HG03460 (cell line): Measurements from ENCODE around the gene PROZ.
"Not testable (repeated sequence)": the region's sequence is repeated elsewhere in the genome, so short reads cannot be mapped to it uniquely, and the experiment has no call there.

Source experiments
- ATAC-seq: cut with Tn5 transposase; IDR thresholded peaks from one replicate; pipeline ENCODE4 v1.9.1; 2021; ENCODE audit not compliant: unreplicated experiment

Gene PROZ, protein sequence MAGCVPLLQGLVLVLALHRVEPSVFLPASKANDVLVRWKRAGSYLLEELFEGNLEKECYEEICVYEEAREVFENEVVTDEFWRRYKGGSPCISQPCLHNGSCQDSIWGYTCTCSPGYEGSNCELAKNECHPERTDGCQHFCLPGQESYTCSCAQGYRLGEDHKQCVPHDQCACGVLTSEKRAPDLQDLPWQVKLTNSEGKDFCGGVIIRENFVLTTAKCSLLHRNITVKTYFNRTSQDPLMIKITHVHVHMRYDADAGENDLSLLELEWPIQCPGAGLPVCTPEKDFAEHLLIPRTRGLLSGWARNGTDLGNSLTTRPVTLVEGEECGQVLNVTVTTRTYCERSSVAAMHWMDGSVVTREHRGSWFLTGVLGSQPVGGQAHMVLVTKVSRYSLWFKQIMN

DNA sequence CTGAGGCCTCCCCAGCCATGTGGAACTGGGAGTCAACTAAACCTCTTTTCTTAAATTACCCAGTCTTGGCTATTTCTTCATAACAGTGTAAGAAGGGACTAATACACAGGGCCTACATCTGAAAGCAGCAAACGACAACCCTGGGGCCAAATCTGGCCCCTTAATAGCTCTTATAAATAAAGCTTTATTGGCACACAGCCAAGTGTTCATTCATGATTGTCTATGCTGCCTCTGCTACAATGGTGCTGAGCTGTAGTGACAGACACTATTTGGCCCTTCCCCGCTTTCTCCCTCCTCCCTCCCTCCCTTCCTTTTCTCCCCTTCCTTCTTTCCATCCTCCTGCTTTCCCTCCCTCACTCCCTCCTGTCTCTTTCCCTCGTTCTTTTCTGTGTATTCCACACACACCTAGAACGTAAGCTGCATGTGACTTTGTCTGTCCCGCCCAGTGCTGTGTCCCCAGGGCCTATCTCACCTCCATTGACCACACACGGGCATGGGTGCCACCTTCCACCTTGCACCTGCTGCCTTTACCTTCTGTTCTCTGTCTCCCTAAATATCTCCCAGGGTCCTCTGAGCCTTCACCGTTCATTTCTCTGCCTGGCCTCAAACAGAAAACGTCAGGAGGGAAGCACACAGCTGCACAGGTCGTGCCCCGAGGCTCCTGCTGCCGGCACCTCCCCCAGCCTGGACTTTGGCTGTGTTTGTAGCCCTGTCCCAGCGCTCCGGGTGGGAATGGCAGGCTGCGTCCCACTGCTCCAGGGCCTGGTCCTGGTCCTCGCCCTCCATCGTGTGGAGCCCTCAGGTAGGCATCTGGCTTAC, at the start of gene PROZ:
PROZ (plus strand) TSS at position 720 of the 819 bp plus-strand sequence; CDS start at position 733, 13 bp downstream.
- no peak for ATAC-seq

DNA sequence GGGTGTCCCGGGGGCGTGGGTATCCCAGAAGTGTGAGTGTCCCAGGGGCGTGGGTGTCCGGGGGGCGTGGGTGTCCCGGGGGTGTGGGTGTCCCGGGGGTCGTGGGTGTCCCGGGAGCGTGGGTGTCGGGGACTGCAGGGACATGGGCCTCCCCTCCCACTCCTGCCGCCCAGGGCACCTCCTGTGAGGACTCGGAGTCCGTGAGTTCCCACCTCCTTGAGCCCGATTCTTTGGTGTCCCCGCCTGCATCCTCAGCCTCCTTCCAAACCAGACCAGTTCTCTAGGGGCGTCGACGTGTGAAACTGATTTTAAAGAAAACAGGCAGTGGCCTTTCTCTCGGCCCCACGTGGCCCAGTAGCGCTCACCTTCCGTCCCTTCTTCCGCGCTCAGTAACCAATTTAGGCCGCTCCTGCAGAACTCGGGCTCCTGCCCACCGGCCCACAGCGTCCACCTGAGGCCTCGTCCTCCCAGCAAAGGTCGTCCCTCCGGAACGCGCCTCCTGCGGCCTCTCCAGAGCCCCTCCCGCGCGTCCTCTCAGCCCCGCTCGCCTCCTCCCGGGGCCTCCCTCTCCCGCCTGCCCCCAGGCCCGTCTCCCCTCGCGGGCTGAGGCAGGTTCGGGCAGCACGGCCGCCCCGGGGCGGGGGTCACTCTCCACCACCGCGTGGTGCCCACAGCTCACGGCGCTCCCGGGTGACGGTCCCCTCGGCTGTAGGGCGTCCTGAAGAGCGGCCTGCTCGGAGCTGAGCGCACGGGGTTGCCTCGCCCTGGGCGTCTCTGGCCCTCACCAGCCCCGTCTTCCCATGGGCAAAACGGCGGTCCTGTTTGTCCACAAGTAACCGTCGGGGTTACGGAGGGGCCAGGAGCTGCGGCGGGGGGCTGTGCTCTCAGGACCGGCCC, 49.0 kb upstream of the PROZ start:
- no peak for ATAC-seq

DNA sequence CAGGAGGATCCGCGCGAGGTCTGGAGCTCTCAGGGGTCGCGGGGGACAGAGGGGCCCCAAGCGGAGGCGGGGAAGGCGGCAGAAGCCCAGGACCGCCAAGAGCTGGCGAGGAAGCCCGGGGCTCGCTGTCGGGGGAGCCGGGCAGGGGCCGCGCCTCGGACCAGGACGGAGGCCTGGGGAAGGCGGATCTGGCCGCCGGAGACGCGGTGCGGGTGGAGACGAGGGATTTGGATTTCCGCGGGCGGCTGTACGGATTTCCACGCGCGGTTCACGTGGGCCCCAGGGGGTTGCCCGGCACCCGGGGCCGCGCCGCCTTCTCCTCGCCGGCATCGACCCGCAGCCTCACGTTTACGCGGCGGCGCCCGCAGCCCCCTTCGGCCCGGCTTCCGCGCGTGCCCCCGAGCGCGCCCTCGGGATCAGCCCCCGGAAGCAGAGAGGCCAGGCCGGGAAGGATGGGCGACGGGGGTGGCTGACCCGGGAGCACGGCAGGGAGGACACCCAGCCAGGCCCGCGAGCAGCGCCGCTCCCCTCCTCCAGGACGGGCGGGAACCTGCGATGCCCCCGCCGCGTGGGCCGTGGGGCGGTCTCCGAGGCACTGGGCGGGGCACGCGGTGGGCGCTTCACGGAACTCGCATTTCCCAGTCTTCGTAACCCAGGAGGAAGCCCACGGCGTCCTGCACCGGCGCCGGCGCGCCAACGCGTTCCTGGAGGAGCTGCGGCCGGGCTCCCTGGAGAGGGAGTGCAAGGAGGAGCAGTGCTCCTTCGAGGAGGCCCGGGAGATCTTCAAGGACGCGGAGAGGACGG, 48.2 kb upstream of the PROZ start:
- ATAC-seq = no peak

DNA sequence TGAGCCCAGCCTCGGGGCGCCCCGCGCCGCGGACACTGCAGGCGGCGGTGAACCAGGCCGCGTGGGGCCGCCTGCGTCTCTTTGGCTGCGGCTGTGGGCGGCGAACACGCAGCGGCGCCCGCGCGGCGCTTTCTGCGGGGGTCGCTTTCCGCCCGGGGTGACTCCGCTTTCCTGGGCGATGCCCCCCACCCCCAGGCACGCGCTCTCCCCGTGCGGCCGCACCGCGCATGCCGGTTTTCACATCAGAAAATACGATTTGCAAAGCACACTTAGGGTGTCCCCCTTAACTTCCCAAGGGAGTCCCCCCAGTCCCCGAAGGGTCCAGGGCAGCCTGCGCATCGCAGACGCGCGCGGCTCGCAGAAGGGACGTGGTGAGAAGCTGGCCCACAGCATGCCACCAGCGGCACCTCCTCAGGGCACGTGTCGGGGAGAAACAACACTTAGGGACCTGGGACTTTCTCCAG, 47.6 kb upstream of the PROZ start:
- no peak for ATAC-seq

DNA sequence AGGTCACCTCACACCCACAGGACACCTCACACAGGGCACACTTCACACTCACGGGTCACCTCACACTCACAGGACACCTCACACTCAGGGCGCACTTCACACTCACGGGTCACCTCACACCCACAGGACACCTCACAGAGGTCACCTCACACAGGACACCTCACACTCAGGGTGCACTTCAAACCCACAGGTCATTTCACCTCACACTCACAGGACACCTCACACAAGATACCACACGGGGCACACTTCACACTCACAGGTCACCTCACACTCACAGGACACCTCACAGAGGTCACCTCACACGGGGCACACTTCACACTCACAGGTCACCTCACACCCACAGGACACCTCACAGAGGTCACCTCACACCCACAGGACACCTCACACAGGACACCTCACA, 46.6 kb upstream of the PROZ start:
- ATAC-seq = not testable (repeated sequence)

DNA sequence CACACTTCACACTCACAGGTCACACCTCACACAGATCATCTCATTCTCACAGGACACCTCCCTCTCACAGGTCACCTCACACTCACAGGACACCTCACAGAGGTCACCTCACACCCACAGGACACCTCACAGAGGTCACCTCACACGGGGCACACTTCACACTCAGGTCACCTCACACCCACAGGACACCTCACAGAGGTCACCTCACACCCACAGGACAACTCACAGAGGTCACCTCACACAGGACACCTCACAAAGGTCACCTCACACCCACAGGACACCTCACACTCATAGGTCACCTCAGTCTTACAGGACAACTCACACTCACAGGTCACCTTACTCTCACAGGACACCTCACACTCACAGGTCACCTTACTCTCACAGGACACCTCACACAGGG, 46.0 kb upstream of the PROZ start:
- ATAC-seq = not testable (repeated sequence)

DNA sequence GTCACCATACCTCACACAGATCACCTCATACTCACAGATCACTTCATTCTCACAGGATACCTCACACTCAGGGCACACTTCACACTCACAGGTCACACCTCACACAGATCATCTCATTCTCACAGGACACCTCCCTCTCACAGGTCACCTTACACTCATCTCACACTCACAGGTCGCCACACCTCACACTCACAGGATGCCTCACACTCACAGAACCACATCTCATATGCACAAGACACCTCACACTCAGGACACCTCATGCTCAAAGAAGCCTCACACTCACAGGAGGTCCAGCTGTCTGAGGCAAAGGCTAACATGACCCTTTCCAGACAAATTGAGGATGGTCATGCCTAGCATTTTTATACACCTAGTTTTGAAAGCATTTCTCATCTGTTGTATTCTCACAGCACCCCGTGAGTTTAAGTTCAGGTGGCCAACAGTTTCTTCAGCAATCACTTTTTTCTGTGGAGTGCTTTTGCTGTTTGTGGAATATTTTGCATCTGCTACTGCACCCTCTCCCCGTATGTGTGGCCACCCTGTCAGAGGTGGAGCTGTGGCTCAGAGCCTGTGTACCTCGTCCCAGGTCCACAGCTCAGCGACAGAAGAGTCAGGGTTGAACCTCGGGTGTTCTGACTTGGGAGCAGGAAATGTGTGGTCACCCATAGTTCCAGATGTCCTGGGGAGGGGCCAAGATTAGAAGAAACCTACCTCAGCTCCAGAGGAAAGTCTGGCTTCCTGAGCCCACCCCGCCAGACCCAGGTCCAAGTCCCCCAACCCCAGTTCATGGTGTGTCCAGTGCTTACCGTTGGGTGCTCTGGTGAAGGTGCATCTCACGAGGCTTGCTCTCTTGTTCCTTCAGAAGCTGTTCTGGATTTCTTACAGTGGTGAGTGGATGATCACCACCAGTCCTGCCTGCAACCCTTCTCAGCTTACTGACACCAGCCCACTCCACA, 45.3 kb upstream of the PROZ start:
- no peak for ATAC-seq

DNA sequence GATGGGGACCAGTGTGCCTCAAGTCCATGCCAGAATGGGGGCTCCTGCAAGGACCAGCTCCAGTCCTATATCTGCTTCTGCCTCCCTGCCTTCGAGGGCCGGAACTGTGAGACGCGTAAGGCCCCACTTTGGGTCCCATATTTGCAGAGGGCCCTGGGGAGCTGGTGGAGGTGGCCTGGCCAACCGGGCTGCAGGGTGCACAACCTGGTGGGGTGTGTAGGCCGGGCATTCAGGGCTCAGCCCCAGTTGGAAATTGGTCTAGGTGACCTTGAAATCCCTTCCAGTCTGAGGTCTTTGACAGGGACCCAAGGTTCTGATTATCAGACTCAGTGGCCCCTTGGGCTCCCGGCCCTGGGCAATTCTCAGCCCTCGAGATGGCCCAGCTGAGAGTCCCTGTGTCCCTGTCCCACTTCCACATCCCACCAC, 44.6 kb upstream of the PROZ start:
- no peak for ATAC-seq

DNA sequence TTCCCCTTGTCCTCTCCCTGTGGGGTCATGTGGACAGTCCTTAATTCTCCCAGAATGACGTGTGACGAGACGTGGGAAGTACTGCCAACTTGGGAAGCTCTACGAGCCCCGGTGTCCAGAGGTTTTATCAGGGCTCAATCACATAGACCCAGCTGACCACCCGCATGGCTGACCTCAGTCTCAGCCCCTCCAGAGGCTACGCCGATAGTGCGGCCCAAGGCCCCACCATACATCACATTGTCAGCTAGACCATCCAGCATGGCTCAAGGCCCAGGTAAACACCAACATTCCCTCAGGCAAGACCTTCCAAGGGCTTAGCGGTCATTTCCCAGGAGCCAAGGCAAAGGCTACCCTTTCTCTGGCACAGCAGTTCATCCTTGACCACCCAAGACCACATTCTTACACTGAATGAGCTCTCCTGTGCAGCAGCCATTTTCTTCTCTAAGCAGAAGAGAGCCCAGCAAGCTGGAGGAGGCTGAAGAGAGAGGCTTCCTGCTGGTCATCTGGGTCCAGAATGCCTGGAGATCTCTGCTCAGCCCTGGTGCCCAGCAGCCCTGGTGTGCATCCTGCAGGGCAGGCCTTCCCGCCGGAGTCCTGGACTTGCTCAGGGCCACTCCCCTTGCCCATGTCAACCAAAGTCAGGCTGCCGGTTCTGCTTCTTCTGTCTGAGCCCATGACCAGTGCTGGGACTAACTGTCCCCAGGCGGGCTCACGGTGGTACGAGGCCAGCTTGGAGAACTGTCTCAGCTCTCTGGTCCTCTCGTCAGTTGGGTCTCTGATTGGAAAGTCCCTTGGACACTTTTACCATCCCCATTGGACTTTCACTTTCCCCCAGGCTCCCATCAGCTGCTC, 43.7 kb upstream of the PROZ start:
- ATAC-seq = no peak

DNA sequence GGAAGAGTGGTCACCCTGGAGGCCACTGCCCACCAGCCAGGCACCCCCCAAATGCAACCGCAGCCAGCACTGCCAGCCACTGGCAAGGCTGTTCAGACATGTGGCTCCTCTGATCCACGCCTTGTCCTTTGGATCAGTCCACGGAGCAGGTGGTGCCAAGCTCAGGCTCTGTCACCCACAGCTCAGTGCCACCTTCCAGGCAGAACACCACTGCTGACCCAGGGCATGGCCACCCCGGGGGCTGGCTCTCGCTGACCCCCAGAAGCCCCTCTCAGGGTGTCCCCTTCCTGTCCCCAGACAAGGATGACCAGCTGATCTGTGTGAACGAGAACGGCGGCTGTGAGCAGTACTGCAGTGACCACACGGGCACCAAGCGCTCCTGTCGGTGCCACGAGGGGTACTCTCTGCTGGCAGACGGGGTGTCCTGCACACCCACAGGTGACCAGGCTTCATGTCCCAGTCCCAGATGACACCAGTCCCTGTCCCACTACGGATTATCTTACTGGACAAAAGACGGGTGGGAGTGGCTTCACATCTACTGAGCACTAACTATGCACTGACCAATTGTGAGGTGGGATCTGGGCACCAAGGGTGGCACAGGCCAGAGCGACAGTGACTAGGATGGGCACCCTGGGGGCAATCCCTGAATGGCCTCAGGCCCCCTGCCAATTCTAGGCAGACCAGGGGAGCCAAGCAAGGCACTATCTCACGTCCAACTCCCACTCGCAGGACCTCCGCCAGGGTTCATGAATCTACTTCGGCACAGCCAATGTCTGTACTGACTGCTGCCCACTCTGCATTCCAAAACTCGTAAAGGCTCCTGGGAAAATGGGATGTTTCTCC, 42.9 kb upstream of the PROZ start:
- no peak for ATAC-seq

DNA sequence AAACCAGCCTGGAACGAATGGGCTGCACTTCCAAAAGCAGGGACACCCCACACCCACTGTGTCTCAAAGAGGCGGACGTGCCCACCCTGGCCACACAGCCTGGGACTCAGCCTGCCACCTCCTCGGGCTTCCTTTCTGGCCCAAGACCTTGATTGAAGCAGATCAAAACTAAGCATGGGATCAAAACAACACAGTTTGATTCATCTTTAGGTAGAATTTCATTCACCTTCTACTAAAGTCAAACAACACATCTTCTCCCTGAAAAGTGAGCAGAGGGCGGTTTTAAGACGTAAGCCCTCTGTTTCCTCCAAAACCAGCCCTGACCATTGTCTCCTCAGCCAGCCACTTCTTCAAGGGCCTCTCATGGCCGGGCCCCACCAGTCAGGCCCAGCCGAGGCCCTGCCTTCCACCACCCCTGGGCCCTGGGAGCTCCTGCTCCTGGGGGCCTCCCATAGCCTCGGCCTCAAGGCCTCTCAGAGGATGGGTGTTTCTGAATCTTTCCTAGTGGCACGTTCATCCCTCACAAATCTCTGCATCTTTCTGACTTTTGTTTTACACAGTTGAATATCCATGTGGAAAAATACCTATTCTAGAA, 42.1 kb upstream of the PROZ start:
- no peak for ATAC-seq

DNA sequence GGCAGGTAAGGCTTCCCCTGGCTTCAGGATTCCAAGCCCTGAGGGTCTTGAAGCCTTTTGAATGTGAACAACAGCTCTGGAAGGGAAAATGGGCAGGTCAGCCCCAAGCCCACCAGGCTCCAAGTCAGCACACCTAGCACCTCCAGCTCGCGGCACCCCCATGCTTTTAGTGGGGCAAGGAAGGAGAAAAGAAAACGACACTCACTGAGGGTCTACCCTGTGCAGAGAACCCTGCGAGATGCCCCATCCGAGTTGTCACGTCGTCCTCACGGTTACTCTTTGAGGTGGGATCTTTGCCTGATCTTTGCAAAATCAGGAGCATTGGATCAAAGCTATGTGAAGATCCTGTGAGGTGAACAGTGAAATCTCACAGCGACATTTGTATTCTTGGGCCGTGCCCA, 41.6 kb upstream of the PROZ start:
- no peak for ATAC-seq

DNA sequence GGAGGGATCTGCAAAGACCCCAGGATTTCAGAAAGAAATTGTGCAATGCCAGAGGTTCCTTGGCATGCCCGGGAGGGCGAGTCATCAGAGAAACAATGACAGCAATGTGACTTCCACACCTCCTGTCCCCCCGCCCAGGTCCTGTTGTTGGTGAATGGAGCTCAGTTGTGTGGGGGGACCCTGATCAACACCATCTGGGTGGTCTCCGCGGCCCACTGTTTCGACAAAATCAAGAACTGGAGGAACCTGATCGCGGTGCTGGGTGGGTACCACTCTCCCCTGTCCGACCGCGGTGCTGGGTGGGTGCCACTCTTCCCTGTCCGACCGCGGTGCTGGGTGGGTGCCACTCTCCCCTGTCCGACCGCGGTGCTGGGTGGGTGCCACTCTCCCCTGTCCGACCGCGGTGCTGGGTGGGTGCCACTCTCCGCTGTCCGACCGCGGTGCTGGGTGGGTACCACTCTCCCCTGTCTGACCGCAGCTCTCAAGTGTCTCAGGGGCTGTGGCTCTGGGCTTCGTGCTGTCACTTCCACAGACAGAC, 41.0 kb upstream of the PROZ start:
- ATAC-seq = no peak

DNA sequence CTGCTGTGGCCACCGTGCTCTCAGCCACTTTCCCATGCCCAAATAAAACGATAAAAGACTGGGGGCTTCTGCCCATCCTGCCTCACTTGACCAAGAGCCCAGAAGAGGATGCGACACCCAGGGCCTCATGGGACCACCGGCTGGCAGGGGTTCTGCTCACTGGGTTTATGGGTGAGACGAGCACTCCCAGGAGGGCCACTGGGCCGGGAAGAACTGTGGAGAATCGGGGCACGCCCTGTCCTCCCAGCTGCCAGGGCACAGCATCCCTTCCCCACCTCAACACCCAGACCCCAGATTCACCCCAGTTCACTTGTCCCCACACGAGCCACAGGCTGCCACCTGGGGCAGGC, 40.6 kb upstream of the PROZ start:
- no peak for ATAC-seq

DNA sequence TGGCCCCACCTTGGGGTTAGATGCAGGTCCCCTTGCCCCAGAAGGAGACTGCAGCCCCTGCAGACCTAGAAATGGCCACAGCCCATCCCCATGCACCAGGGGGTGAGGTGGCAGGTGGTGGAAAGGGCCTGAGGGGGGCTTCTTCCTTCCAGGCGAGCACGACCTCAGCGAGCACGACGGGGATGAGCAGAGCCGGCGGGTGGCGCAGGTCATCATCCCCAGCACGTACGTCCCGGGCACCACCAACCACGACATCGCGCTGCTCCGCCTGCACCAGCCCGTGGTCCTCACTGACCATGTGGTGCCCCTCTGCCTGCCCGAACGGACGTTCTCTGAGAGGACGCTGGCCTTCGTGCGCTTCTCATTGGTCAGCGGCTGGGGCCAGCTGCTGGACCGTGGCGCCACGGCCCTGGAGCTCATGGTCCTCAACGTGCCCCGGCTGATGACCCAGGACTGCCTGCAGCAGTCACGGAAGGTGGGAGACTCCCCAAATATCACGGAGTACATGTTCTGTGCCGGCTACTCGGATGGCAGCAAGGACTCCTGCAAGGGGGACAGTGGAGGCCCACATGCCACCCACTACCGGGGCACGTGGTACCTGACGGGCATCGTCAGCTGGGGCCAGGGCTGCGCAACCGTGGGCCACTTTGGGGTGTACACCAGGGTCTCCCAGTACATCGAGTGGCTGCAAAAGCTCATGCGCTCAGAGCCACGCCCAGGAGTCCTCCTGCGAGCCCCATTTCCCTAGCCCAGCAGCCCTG, 40.0 kb upstream of the PROZ start:
- no peak for ATAC-seq
